GM12878 (cell line): Measurements from ENCODE around the gene SSUH2.

Source experiments
- CHD2 ChIP-seq: IDR thresholded peaks from 2 replicates; pipeline ENCODE4 v1.6.1; 2011; ENCODE audit warnings: low read depth, low read length, improper control_type of control experiment, borderline replicate concordance
- CTCF ChIP-seq, 3 experiments: IDR thresholded peaks in 2 of 3; conservative IDR thresholded peaks in 1 of 3; 2 replicates each; pipeline ENCODE4 v1.5.1; 2011; ENCODE audit warnings: low read depth in 3 of 3, low read length in 3 of 3, mild to moderate bottlenecking in 3 of 3, control low read depth in 2 of 3, moderate library complexity in 2 of 3, inconsistent platforms in 1 of 3, mixed read lengths in 1 of 3; ENCODE audit not compliant: control insufficient read depth in 2 of 3, insufficient read depth in 1 of 3; ENCODE audit errors: extremely low read depth in 1 of 3
- FOS ChIP-seq: IDR thresholded peaks from 3 replicates; pipeline ENCODE4 v1.6.1; 2011; ENCODE audit warnings: borderline replicate concordance; ENCODE audit not compliant: insufficient read length; ENCODE audit errors: extremely low read depth
- GABPA ChIP-seq: IDR thresholded peaks from 2 replicates; pipeline ENCODE4 v1.6.1; 2014; ENCODE audit warnings: antibody characterized with exemption, low read depth, mild to moderate bottlenecking, inconsistent platforms
- JUND ChIP-seq: IDR thresholded peaks from 2 replicates; pipeline ENCODE4 v1.6.1; 2012; ENCODE audit warnings: low read depth, mild to moderate bottlenecking, low read length, improper control_type of control experiment, moderate library complexity
- NBN ChIP-seq: fragments of 450-650 bp; IDR thresholded peaks from 2 replicates; pipeline ENCODE4 v1.6.1; 2016
- PKNOX1 ChIP-seq: fragments of 450-650 bp; IDR thresholded peaks from 2 replicates; pipeline ENCODE4 v1.6.1; 2016; ENCODE audit warnings: mild to moderate bottlenecking
- POLR2A ChIP-seq: IDR thresholded peaks from 2 replicates; pipeline ENCODE4 v1.6.1; 2011; ENCODE audit warnings: low read depth, mild to moderate bottlenecking, low read length
- RAD21 ChIP-seq: IDR thresholded peaks from 2 replicates; pipeline ENCODE4 v1.6.1; 2011; ENCODE audit warnings: mild to moderate bottlenecking, low read depth, low read length, moderate library complexity; ENCODE audit not compliant: insufficient read depth
- SIX5 ChIP-seq: IDR thresholded peaks from 2 replicates; pipeline ENCODE4 v1.6.1; 2011; ENCODE audit warnings: mild to moderate bottlenecking, low read depth, low read length, moderate library complexity; ENCODE audit not compliant: severe bottlenecking
- SMAD1 ChIP-seq: fragments of 450-650 bp; IDR thresholded peaks from 2 replicates; pipeline ENCODE4 v1.6.1; 2018; ENCODE audit warnings: mild to moderate bottlenecking, low read depth; ENCODE audit not compliant: partially characterized antibody
- SREBF1 ChIP-seq: IDR thresholded peaks from 2 replicates; pipeline ENCODE4 v1.6.1; 2012; ENCODE audit warnings: mild to moderate bottlenecking, low read length
- SREBF2 ChIP-seq: IDR thresholded peaks from 2 replicates; pipeline ENCODE4 v1.6.1; 2012; ENCODE audit warnings: mild to moderate bottlenecking, low read length
- YY1 ChIP-seq: IDR thresholded peaks from 2 replicates; pipeline ENCODE4 v1.6.1; 2011; ENCODE audit warnings: low read depth, mild to moderate bottlenecking, low read length

- TF ChIP-seq PKNOX1 (no peak), FOS (no peak), JUND (peak; percentile 12; the same call in 1 of the 2 replicates), CTCF (IDR thresholded peaks at IDR 0.05 in 2 of 3, conservative IDR thresholded peaks at IDR 0.05 in 1 of 3; ENCODE audit: control insufficient read depth in 2 of 3, extremely low read depth in 1 of 3, insufficient read depth in 1 of 3, low read depth in 3 of 3, low read length in 3 of 3) (no peak), RAD21 (no peak), SREBF1 (no peak), CHD2 (0 out of 2 replicates have a peak, but pooled peaks have one; percentile 17), POLR2A (no peak), YY1 (0 out of 2 replicates have a peak, but pooled peaks have one; percentile 21), NBN (peak; percentile 59; the same call in 1 of the 2 replicates), SREBF2 (no peak), SIX5 (no peak), GABPA (no peak), SMAD1 (peak; percentile 34)
Observed at GRCh38 chr3:8658306-8659212, 14.0 kb upstream of the SSUH2 start.
